Stimulated activated CD4-positive, alpha-beta T cell treated with anti-CD3 and anti-CD28 coated beads, Interleukin-15, amount 100 ng/mL, for 1 hour (primary cell): ENCODE results near the gene OPRD1.

ENCODE experiments used
- DNase-seq, 2 donors: peaks; one replicate each; pipeline ENCODE4 v3.0.0-alpha.2; 2020; ENCODE audit warnings: low read depth in 1 of 2, low spot score in 1 of 2

OPRD1 gene

DNA sequence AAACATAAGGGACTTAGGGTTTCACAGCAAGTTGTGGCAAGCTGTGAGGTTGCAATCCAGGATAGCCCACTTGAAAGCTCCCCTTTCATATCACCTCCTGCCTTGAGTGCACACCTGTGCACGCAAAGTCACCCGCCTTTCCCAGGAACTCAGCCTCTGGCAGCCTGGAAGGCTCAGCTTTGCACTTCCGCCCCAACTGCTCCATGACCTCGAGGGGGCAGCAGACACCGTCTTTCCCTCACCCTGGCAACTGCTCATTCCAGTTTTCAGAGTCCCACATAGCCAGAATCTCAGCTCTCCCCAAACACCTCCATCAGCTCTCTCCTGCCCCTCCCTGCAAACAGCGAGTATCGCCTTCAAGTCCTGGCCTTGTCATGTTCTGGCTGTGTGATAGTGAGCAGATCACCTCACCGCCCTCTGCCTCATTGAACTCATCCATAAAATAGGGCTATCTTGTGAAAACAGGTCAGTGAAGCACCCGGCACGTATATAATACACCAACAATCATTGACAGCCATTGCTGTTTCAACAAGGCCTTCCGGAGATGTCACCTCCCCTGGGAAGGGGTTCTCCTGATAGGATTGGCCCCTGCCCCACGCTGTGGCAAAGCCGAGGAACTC, 70.1 kb downstream of the OPRD1 start:
- peak; percentile 58 to 63 for DNase-seq

DNA sequence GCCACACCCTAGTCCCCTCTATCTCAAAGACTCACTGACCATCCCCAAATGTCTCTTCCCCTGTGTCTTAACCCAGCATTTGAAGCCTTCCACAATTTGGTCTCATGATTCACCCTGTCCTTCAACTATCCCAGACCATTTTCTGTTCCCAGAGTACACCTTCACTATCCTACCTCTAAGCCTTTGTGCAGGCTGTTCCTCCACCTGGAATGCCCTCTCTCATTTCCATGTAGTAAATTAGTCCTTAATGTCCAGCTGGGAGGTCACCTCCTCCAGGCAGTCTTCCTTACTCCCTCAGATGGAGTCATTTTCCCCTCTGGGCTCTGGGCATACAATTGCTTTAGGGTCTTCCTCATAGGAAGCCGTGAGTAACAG, 71.3 kb downstream of the OPRD1 start:
- no peak for DNase-seq

DNA sequence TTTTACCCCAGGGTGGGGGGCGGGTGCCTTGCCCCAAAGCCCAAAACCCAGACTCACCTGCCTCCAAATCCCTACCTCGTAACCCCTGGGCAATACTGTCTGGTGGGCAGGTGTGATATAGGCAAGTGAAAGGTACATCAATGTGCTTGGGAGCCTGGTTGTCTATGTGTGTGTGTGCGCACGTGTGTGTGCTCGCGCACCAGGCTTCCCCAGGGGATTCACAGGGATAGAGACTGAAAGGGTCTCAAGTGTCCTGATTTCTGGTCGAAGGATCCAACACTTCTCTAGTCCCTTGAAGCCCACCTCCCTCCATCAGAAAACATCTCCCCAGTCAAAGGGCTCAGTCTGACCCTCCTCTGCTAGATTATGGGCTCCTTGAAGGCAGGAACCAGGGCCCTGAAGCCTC, 73.5 kb downstream of the OPRD1 start:
- DNase-seq: no peak

DNA sequence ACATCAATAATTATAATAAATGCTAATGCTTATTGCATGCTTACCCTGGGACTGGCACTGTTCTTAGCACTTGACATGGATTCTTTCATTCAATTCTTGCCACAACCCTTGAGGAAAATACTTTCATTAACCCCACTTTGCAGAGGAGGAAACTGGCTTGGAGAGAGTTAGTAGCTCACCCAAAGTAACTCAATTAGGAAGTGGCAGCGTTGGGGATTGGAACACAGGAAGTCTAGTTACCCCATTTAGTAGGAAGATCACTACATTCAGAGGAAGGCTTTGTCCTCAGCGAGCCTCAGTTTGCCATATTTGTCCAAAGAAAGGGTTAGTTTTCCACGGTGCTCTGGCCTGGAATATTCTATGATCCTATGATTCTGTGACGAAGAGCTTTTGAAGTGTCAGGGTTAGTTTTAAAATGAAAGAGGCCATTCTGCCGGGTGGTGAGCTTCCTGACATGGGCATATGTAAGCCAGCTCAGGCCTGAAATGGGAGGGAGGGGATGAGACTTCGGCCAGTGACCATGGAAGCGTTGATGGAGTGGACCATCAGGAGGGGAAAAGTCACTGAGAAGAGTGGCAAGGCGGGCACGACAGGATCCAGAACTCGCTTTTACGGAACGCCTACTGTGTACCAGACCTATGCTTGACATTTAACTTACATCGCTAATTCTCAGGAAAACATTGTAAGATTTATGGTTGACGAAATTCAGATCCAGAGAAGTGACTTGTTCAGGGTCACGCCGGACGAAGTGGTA, 74.2 kb downstream of the OPRD1 start:
- DNase-seq: no peak

DNA sequence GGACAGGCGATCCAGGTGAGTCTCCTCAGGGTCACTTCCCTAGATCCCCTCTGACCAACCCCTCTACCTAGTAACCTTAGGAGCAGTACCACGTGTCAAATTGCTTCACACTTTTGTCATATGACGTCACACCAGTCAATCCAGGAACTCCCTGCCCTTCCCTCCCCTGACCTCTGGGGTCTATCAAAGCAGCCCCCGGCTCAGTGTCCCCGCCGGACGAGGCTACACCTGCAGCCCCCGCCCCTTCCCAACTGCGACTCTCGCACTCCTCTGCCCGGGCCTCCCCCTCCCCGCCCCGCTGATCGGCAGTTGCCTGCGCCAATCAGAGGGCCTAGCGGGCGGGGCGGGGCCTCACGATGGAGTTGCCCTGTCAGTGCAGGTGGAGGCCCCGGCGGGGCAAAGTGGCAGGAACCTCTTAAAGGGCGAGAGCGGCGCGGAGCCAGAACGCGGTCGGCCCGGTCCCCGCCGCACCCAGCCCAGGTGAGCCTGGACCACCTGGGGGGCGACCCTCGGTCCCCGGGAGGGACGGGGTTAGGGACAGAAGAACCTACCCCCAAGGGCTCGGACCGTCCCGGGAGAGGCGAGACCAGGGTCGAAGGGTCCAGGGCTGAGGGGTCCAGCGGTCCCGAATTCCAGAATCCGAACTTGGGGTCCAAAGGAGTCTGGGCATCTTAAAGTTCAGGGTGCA, 74.9 kb downstream of the OPRD1 start:
- DNase-seq: peak; percentile 83 to 92

DNA sequence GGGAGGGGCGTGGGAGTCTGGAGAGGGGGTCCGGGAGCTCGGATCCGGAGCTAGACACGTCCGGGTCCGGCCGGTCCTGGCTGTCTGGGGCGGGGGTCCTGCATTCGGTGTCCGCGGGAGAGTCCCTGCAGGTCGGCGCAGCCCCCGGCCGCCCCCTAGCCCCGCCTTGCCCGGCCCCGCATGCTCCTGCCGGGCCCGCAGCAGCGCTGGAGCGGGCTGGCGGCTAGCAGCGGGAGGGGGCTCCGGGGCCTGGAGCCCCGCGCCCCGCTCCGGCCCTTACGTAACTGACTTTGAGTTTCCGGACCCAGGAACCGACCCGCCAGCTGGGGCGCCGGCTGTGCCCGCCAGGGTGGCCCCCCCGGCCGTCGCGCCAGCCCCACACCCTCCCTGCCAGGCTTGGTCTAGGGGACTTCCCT, 75.5 kb downstream of the OPRD1 start:
- DNase-seq: peak; percentile 24 to 60

DNA sequence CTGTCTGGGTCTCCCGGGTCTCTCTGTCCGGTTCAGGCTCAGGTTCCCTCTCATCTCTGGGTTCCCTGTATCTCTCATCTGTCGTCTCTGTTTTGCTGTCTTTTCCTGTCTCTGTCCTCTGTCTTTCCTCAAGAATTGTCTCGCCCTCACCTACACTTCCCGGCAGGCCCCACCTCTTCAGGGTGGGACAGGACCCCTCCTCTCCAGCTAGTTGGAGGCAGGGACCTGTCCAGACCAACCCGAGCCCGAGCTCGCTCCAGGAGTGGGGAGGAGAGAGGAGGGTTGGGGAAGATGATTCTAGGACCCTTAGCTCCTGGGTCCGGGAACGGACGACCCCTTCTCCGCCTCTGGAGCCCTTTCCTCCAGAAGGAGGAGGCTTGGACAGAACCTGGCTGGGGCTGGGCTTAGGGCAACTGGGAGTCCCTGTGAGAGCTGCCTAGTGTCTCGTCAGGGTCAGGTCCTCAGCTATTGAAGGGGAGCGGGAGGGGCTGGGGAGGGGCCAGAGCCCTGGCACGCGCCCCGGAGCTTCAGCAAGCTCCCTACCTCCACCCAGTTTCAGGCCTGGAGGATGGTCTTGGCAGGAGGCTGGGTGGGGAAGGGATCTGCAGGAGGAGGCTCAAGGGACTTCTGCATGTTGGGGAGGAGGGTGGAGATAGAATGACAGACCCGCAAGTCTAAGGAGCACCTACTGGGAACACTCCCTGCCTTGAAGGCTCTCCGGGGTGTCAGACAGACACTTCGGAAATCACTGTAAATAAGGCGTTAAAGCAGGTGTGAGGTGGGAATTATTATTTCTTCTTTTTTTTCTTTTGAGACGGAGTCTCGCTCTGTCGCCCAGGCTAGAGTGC, 76.1 kb downstream of the OPRD1 start:
- no peak for DNase-seq

DNA sequence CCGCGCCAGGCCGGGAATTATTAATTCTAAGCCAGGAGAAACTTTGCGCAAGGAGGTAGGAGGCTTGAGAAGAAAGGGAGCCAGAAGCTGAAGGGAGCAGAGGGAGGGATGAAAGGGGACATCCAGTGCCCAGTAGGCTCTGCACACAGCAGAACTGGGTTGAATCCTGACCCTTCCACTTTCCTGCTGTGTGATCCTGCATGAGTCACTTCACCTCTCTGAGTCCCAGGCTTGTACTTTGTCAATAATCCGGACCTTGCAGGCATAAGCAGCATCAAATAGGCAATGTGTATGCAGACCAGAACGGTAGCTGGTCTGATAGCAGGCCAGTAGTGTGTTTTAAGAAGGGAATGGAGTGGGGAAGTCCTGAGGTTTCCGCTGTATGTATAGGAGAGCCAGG, 76.9 kb downstream of the OPRD1 start:
- DNase-seq: no peak

DNA sequence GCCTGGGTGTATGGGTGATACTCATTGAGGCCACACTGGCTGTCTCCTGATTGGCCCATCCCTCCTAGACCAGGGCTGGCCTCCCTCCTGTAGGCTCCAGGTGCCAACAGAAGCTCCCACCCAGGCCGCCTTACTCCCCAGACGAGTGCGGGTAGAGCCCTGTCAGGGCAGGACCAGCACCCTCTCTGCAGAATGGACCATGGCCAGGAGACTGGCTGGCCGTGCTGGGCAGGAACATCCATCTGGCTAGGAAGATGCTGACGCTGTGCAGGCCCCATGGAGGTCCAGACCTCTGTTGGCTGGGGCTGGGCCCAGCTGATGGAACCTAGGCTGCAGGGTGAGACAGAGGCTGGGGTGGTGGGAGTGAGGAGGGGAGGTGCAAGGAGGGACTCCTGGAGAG, 77.4 kb downstream of the OPRD1 start:
- no peak for DNase-seq

DNA sequence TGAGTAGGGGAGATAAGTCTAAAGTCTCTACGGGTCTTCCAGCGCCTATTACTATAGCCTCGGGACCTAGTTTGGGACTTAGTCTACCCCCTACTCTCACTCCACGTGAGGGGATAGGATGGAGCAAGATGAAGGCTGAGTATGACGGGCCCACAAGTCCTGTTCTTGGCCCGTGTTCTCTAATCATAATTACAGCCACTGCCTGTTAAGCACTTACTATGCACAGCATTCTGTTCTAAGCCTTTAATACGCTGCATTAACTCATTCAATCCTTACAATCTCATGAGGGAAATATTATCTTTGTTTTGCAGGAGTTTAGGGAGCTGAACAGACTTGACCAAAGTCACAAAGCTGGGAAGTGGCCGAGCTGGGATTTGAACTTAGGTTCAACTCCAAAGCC, 78.5 kb downstream of the OPRD1 start:
- no peak for DNase-seq

DNA sequence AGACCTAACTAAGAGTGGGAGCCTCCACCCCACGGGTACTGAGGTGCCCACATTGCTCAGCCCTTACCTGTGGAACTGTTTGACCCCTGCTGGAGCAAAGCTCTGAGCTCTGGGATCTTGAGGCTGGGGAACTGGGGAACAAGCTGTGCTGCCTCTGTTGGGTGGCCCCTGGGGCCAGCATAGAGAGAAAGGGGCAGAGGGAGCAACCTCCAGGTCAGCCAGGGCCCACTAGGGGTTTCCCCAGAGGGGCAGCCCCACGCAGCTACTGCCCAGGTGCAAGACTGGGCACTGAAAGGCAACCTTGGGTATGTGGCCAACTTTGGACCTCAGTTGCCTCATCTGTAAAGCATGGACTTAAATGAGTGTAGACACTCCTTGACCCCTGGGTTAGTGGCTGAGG, 78.9 kb downstream of the OPRD1 start:
- DNase-seq: no peak

DNA sequence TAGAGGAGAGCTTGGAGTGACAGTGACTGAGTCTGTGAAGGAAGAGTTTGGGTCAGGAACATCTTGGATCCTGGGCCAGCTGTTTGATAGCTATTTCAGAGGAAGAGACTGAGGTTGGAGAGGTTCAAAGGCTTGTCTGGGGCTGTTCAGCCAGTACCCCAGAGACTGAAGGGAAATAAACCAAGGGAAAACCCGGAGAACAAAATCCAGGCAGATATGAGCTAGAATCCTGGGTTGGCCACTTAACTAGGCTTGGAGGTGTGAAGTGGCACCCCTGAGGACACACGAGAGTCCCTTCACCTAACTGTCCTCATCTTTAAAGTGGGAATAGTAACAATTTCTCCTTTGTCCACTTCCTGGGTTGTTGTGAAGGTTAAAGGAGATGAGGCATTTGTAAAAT, 79.3 kb downstream of the OPRD1 start:
- DNase-seq: no peak

DNA sequence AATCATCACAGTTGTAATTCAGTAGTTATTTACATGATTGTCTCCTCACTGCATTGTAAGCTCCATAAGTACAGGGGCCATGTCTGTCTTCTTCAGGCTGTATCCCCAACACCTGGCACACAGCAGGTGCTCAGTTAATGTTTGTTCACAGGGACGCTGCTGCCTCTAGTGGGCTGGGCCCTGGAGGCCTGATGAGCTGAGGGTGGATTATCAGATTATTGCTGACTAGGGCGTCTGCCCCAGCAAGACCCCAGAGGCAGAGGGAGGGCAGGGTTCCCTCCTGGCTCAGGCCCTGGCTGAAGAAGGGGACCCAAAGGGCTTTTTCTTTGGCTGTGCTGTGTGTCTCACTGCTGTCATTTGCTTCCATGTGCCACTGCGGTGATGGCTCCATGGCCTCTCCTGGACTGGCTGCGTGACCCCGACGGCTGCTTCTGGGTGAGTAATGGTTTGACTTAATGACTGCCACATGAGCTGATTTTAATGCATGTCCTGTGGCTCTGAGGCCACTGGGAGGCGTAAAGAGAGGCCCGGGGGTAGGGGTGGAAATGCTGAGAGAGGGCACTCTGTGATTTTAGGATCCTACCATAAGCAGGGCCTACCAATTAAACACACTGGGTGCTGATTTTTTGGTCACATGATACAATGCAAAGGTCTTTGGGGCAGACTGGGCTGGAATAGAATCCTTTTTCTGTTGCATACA, 81.6 kb downstream of the OPRD1 start:
- DNase-seq: no peak

DNA sequence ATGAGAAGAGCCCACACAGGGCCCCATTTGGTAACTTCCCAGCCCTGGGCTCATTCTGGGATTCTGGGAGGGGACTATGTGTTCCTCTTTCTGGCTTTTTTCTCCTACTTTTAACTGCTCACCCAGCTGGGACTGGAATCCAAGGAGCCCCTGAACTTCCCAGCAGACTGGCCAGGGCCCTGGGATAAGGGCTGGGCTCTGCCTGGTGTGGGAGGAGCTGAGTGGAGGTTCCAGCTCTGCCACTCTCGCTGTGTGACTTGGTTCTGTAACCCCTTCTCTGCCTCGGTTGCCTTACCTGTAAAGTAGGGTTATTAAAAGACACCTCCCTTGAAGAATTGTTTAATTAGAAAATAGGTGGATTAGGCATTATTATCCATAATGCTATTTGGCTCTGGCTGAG, 82.8 kb downstream of the OPRD1 start:
- DNase-seq: no peak

DNA sequence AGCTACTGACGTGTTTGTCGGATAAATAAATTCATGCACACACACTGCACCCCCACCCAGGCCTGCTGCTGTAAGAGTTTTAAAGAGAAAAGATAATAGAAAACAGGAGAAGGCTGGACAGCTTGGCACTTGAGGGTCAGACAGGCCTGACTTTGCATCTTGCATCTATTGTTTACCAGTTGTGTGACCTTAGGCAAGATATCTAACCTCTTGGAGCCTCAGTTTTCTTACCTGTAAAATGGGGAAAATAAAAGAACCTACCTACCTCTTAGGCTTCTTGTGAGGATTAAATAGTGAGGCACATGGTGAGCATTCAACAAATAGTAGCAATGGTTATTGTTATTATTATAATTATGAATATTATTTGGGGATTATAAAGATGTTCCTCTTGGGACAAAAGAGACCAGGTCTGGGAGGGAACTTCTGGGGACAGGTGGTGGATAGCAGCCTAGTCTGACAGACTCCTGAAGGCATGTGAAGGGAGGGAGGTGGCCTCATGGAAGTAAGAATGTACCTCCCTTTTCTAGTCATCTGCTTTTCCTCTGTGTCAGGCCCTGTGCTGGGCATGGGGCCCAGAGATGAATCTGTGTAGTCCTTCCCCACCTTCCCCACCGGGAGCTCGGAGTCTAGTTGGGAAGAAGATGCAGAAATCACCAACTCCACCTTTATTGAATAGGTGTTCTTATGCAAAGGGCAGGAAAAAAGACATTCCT, 84.1 kb downstream of the OPRD1 start:
- DNase-seq: no peak

DNA sequence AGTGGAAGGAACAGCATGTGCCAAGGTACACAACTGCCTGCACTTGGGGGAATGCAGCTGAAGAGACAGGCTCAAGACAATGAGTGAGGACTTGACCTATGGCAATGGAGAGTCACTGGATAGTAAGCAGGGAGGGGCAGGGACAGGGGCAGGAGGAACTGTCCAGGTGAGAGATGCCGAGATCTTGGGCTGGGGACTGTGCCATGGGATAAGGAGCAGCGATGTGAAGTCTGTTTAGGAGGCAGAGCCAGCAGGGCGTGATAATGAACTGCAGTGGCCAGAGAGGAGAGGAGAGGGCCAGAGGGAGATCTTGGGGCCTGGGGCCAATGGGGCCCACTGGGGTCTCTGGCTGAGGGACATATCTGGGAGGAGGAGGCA, 84.6 kb downstream of the OPRD1 start:
- DNase-seq: no peak

DNA sequence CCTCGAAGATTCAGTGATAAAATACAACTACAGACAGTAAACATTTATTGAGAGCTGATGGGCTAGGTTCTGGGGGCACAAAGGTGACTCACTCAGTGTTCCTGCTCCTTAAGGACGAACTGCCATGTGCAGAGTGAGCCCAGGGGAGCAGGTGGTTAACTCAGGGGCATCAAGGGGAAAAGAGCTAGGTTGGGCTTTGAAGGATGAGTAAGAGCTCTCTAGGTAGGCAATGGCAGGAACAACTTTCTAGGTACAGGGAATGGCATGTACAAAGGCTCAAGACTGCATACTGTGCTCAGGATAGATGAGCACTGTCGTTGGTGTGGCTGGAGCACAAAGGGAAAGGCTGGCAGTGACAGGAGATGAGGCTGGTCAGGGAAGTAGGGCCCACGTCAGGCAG, 85.8 kb downstream of the OPRD1 start:
- no peak for DNase-seq

DNA sequence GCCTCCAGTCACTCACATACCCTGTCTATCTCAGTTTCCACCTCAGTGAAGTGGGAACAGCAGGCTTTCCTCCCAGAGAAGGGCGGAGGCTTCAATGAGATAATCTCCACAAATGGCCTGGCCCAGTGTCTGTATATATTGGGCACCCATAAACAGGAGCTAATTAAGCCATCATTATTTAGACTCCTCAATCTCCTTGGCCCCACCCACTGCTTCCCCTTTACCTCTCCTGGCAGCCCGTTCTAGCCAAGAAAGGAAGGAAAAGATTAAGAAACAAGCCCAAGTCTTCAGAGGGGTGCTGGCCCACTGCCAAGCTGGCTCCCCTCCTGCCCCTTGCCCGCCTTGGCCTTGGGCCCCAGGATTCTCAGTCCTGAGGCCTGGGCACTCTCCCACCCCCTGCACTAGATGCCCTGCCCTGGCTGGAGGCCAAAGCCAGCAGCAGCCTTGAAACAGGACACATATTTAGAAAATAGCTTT, 86.5 kb downstream of the OPRD1 start:
- DNase-seq: no peak

DNA sequence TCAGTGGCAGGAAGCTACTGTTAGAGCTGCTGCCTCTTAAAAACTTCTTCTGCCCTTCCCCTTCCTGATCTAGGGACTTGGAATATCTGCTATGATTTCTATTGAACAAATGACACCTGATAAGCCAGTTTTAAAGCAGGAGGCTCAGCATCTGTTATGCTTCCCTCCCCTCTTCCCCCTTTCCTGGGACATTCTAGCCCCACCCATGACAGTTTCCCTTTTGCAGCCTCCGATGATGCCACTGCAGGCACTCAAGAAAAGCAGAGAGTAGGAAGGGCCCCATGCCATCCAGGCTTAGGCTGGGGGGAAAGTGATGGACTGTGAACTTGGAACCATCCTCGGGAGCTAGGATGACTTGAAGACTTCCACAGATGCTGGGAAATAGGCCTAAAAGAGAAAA, 87.3 kb downstream of the OPRD1 start:
- no peak for DNase-seq

DNA sequence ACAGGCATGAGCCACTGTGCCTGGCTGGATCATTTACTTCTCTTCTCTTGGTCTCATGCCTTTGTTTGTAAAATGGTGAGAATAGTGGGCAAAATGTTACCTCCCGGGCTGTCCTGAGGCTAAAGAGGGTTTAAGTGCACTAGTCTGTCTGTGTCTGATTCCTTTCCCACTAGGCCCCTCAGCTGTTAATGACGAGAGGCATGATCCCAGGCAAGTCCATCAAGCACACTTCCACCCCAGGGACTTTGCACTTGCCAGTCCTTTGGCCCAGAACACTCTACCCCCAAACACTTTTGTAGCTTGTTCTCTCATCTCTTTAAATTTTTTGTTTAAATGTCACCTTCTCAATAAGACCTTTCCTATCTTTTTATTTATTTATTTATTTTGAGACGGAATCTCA, 88.6 kb downstream of the OPRD1 start:
- DNase-seq: no peak
